ENCODE data around the gene SNAP47.

- TF ChIP-seq CTCF (IDR thresholded peaks at IDR 0.05; ENCODE audit: poor library complexity, severe bottlenecking) (no peak), TAF1 (IDR thresholded peaks at IDR 0.05; ENCODE audit: low read depth) (no peak)
These were observed 6.4 kb upstream of the SNAP47 start for GRCh38 chr1:227728892-227729143.
